Endothelial cell of umbilical vein (primary cell): ENCODE measurements around the gene PMFBP1. TPM values are rescaled to one million over a fixed set of nuclear protein-coding genes. Genes with fewer than 3 reads are reported as not detected.
A peak's percentile ranks its signal among the peaks of the same experiment; 100 is the strongest.

Experiments used
- BruUV-seq: library from RNA; stranded (reverse); fragments of 400-500 nt; replicated peaks from 2 replicates; lab custom pipeline; 2021; lab: Mats Ljungman, UMichigan
- CTCF ChIA-PET: fragments of 300-600, 350-600 bp; sonication (Branson Sonifier 250); formaldehyde crosslinking; loops from one replicate; lab custom pipeline; 2021; ENCODE audit warnings: antibody characterized with exemption, inconsistent platforms; lab: Charles Lee
- POLR2A ChIA-PET: fragments of 300-600, 350-600 bp; sonication (Branson Sonifier 250); formaldehyde crosslinking; loops from one replicate; lab custom pipeline; 2021; ENCODE audit warnings: antibody characterized with exemption, inconsistent platforms; lab: Charles Lee
- DNase-seq: peaks from one replicate; pipeline ENCODE4 v3.0.0-alpha.2; 2011; ENCODE audit warnings: low read depth, low spot score
- FAIRE-seq: peaks from 2 replicates; lab custom pipeline; 2011; peaks lifted over from hg19 to GRCh38; lab: Jason Lieb, UNC
- H2AFZ ChIP-seq: 2 replicates; pipeline ENCODE4 v1.6.0; 2012; ENCODE audit warnings: low read depth, low read length, control low read depth, inconsistent platforms
- H3K27ac ChIP-seq: 2 replicates; pipeline ENCODE4 v1.5.1; 2011; ENCODE audit warnings: low read depth, mild to moderate bottlenecking, control low read depth, low read length, moderate library complexity; ENCODE audit not compliant: insufficient read depth
- H3K27me3 ChIP-seq, 2 experiments: 2 replicates each; pipeline versions ENCODE4 v1.6.0 to v1.6.1; 2011; ENCODE audit warnings: low read length in 2 of 2, mixed read lengths in 1 of 2; ENCODE audit not compliant: control insufficient read depth in 2 of 2, insufficient read depth in 2 of 2
- H3K36me3 ChIP-seq, 2 experiments: 2 replicates in 1 of 2; 3 replicates in 1 of 2; pipeline ENCODE4 v1.5.1; 2011; ENCODE audit warnings: low read length in 2 of 2, mild to moderate bottlenecking in 1 of 2, moderate library complexity in 1 of 2; ENCODE audit not compliant: control insufficient read depth in 2 of 2, insufficient read depth in 2 of 2; ENCODE audit errors: extremely low read depth in 1 of 2
- H3K4me1 ChIP-seq: 3 replicates; pipeline ENCODE4 v1.5.1; 2011; ENCODE audit warnings: mild to moderate bottlenecking, low read length; ENCODE audit not compliant: control insufficient read depth, insufficient read depth; ENCODE audit errors: extremely low read depth
- H3K4me2 ChIP-seq: 2 replicates; pipeline ENCODE4 v1.6.1; 2011; ENCODE audit warnings: low read length, control low read depth, mixed read lengths; ENCODE audit not compliant: insufficient read depth
- H3K4me3 ChIP-seq, 3 experiments: fragments of 200-600 bp in 1 of 3; sonication (generic), shearing (Covaris generic) in 1 of 3; replicated peaks in 1 of 3; 2 replicates each; pipeline ENCODE4 v1.5.1; 2011 to 2016; ENCODE audit warnings: control low read depth in 3 of 3, low read length in 3 of 3, mild to moderate bottlenecking in 2 of 3, inconsistent platforms in 1 of 3, low read depth in 1 of 3, moderate library complexity in 1 of 3; ENCODE audit not compliant: insufficient read depth in 1 of 3
- H3K79me2 ChIP-seq: 2 replicates; pipeline ENCODE4 v1.6.0; 2012; ENCODE audit warnings: low read length, inconsistent platforms; ENCODE audit not compliant: control insufficient read depth, insufficient read depth
- H3K9ac ChIP-seq: replicated peaks from 2 replicates; pipeline ENCODE3; 2011; ENCODE audit warnings: low read length, control low read depth; ENCODE audit not compliant: insufficient read depth; ENCODE audit errors: extremely low read depth
- H3K9me1 ChIP-seq: replicated peaks from 3 replicates; pipeline ENCODE4 v1.6.0; 2011; ENCODE audit warnings: mild to moderate bottlenecking, low read length; ENCODE audit not compliant: control insufficient read depth, insufficient read depth; ENCODE audit errors: extremely low read depth
- H3K9me3 ChIP-seq: replicated peaks from 2 replicates; pipeline ENCODE4 v1.5.1; 2012; ENCODE audit warnings: low read length, inconsistent platforms; ENCODE audit not compliant: control insufficient read depth, insufficient read depth
- H4K20me1 ChIP-seq: replicated peaks from 2 replicates; pipeline ENCODE3; 2011; ENCODE audit warnings: mild to moderate bottlenecking, low read length; ENCODE audit not compliant: control insufficient read depth, insufficient read depth; ENCODE audit errors: extremely low read depth
- CTCF ChIP-seq, 2 donors: IDR thresholded peaks; 1 replicate in 1 of 2; 2 replicates in 1 of 2; pipeline ENCODE4 v1.5.1; 2011; ENCODE audit warnings: low read length in 2 of 2, mild to moderate bottlenecking in 2 of 2, moderate library complexity in 2 of 2, control low read depth in 1 of 2, inconsistent platforms in 1 of 2, low read depth in 1 of 2; ENCODE audit not compliant: insufficient read depth in 1 of 2; ENCODE audit errors: extremely low read depth in 1 of 2
- EZH2 ChIP-seq: IDR thresholded peaks from 2 replicates; pipeline ENCODE4 v1.6.1; 2012; ENCODE audit warnings: borderline replicate concordance, low read depth, mild to moderate bottlenecking, moderate library complexity, low read length, inconsistent platforms; ENCODE audit not compliant: severe bottlenecking
- FOS ChIP-seq: IDR thresholded peaks from 2 replicates; pipeline ENCODE4 v1.6.1; 2011; ENCODE audit warnings: mild to moderate bottlenecking, low read length, moderate library complexity, borderline replicate concordance; ENCODE audit not compliant: insufficient read depth
- GATA2 ChIP-seq: IDR thresholded peaks from 2 replicates; pipeline ENCODE4 v1.7.0; 2011; ENCODE audit warnings: low read depth, mild to moderate bottlenecking, moderate library complexity, mixed read lengths, low read length; ENCODE audit not compliant: insufficient read length, insufficient read depth
- JUN ChIP-seq: IDR thresholded peaks from 2 replicates; pipeline ENCODE4 v1.6.1; 2011; ENCODE audit warnings: borderline replicate concordance, low read depth; ENCODE audit not compliant: insufficient read length, insufficient read depth
- MAX ChIP-seq: IDR thresholded peaks from 2 replicates; pipeline ENCODE4 v1.6.1; 2011; ENCODE audit not compliant: insufficient read depth, insufficient read length
- MYC ChIP-seq: IDR thresholded peaks from one replicate; pipeline ENCODE4 v1.6.1; 2011; ENCODE audit warnings: mild to moderate bottlenecking, low read depth, low read length
- POLR2A ChIP-seq: IDR thresholded peaks from 2 replicates; pipeline ENCODE4 v1.6.1; 2012; ENCODE audit warnings: low read depth, mild to moderate bottlenecking, control low read depth, low read length
- POLR2AphosphoS5 ChIP-seq: IDR thresholded peaks from 2 replicates; pipeline ENCODE4 v1.6.1; 2012; ENCODE audit warnings: low read depth, mild to moderate bottlenecking, control low read depth, low read length, moderate library complexity; ENCODE audit not compliant: insufficient read depth
- dilution Hi-C: fragments of 300-500 bp; cut with MboI; formaldehyde crosslinking; loops from one replicate; pipeline ENCODE4 v1.15.0; 2019; ENCODE audit warnings: low sequenced_read_pairs; ENCODE audit not compliant: extremely low pct_ligation_motif_present
- intact Hi-C: fragments of 100-400 bp; cut with micrococcal nuclease; formaldehyde crosslinking; loops from one replicate; pipeline ENCODE4 v1.10.0; 2022
- polyA plus RNA-seq, 4 experiments: library from polyadenylated mRNA; depleted of rRNA in 3 of 4; stranded (reverse) in 3 of 4; unstranded in 1 of 4; fragments of >200 nt; gene quantifications; 2 replicates each; pipeline versions ENCODE4 v1.2.1 to v1.2.3, GENCODE V29; 2011 to 2012; ENCODE audit warnings: missing spikeins in 1 of 4
- total RNA-seq: library from RNA; stranded (reverse); gene quantifications from 2 replicates; pipeline ENCODE4 v1.2.3, GENCODE V29; 2021

PMFBP1 gene
- total and polyA plus RNA-seq, 2 donors (not counting 3 experiments of a cell fraction or from before 2014, with no cell fraction given), result 0.12 to 0.42 TPM

- H3K4me3 ChIP-seq, result no peak overlapping the region
- H3K9me3 ChIP-seq, result no peaks in the 10 kb centered on the region
- no TSS peak for BruUV-seq
- H3K79me2 ChIP-seq, result no peaks in the 10 kb centered on the region
- POLR2A ChIA-PET, result interaction anchor here (0.6 kb wide), 1 partner anchor 842 kb away, joined by 3 read pairs; no protein-coding TSS in a partner anchor
- FAIRE-seq, result peak; percentile 95
- no peaks in the 10 kb centered on the region for H3K9me1 ChIP-seq
- intact Hi-C loops, result loop anchor here (2.0 to 5.0 kb wide), 2 partner anchors 79 to 89 kb away; no protein-coding TSS in a partner anchor
- CTCF ChIA-PET, result interaction anchor here (1.0 to 1.3 kb wide), 5 partner anchors 10 to 264 kb away, joined by 3 to 4 read pairs (median 4); no protein-coding TSS in a partner anchor
- H2AFZ ChIP-seq, result peak overlapping the region; percentile 77
- H3K9ac ChIP-seq, result peak overlapping the region; percentile 11
- no peak for TF ChIP-seq POLR2A
- TF ChIP-seq MYC, result no peak
- peak; percentile 34 for TF ChIP-seq GATA2
- TF ChIP-seq CTCF (IDR thresholded peaks at IDR 0.05; ENCODE audit: extremely low read depth in 1 of 2, insufficient read depth in 1 of 2, low read depth in 1 of 2, low read length in 2 of 2), result no peak
- no peak for TF ChIP-seq MAX
- peak; percentile 82 for TF ChIP-seq FOS
- TF ChIP-seq JUN, result peak; percentile 70
- peak; percentile 43 for TF ChIP-seq POLR2AphosphoS5
- no peak for TF ChIP-seq EZH2
- H3K27ac ChIP-seq, result peak overlapping the region; percentile 71
- H3K27me3 ChIP-seq, result no peaks in the 10 kb centered on the region
- DNase-seq, result peak; percentile 83
- H3K4me1 ChIP-seq, result peaks cover 14% of the 10 kb centered on the region
- no peaks in the 10 kb centered on the region for H3K36me3 ChIP-seq
- dilution Hi-C loops, result no loop called here
- no peaks in the 10 kb centered on the region for H4K20me1 ChIP-seq
- H3K4me2 ChIP-seq, result peak overlapping the region; percentile 37
Measured at GRCh38 chr16:72203401-72203800, 31.4 kb upstream of the PMFBP1 start.
